GM12872 (cell line): ENCODE measurements around the gene RFX8.

Experiments used
- CTCF ChIP-seq: IDR thresholded peaks from 3 replicates; pipeline ENCODE4 v1.5.1; 2011; ENCODE audit warnings: low read depth, mild to moderate bottlenecking, low read length, moderate library complexity; ENCODE audit not compliant: insufficient read depth

Gene RFX8

GRCh38 chr2:101515477-101515876 is 40.6 kb upstream of the RFX8 start:
- no peak for TF ChIP-seq CTCF

GRCh38 chr2:101512993-101513392 is 38.1 kb upstream of the RFX8 start:
- TF ChIP-seq CTCF: no peak

DNA sequence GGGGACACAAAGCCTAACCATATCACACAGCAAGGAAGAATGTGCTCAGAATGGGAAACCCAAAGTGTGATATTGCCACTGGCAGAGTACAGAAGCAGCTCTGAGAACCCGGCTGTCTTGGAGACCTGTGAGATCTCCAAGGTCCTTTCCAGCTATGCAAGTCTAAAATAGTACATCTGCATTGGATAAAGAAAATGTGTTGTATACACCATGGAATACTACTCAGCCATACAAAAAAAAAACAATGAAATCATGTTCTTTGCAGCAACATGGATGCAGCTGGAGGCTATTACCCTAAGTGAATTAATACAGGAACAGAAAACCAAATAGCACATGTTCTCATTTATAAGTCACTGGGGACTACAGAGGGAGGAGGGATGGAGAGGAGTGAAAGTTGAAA is 36.5 kb upstream of the RFX8 start:
- no peak for TF ChIP-seq CTCF

DNA sequence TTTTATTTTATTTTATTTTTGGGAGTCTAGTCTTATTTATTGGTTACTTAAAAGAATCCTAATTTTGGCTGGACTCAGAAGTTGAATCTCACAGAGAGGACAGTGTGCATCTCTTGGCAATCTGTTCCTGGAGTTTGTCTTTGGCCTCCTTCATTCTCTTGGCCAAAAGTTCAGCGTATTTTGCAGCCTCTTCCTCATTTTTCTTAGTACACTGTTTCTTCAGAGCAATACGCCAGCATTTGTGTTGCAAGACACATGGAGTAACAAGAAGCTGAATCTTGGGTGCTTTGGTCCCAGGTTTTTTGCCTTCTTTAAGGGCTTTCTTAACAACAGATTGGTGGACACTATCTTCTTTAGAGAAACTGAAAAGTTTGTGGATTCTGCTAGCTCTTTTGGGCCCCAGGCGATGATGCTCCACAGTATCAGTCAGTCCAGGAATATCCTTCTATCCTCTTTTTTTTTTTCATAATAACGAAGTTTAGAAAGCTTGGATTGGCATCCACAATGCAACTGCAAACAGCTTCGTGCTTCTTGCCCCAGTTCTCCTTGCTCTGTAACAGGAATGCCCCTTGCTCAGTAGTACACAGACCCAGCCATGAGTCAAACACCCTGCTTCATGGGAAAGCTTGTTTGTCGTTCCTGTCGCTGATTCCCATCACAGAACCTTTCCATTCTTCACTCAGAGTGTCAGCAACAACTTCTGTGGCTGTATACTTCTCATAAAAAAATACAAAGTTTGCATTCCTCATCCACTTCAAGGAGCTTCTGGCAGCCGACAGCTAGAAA is 34.8 kb upstream of the RFX8 start:
- no peak for TF ChIP-seq CTCF

- no peak for TF ChIP-seq CTCF
Observed at GRCh38 chr2:101508636-101509035, 33.7 kb upstream of the RFX8 start.

DNA sequence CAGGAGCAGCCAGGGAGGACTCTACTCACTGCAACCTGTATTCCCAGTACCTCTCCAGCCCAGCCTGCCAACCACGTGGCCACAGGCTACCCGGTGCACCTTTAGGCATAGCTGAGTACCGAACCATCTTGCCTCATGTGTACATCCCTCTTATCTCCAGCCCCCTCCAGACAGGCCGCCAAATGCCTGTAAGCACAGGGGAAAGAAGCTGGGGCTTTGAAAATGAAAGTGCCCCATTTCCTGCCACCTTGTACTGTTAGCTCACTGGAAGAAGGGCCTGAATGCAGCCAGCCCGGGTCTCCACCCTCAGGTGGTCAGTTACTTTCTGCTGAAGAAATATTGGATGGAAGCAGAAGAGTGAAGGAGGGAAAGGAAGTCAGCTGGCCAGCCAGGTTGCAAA is 27.2 kb upstream of the RFX8 start:
- TF ChIP-seq CTCF: no peak

- TF ChIP-seq CTCF: no peak
Observed at GRCh38 chr2:101501443-101501842, 26.5 kb upstream of the RFX8 start.
